GM23338 (cell line): ENCODE data around the gene GPC6.

ENCODE experiments used
- EZH2phosphoT487 ChIP-seq: fragments of 200-600 bp; sonication (generic); IDR thresholded peaks from one replicate; pipeline ENCODE4 v1.8.1; 2018; ENCODE audit warnings: antibody characterized with exemption; ENCODE audit not compliant: unreplicated experiment
- TF ChIP-seq, protein P1 (sequence below), 2 experiments: fragments of 200-600 bp in 1 of 2; sonication (generic) in 1 of 2; conservative IDR thresholded peaks; 2 replicates each; pipeline versions ENCODE4 v1.5.1 to v1.6.1; 2016 to 2017; ENCODE audit warnings: antibody characterized with exemption in 2 of 2, low read depth in 2 of 2, mild to moderate bottlenecking in 2 of 2, moderate library complexity in 1 of 2

DNA sequence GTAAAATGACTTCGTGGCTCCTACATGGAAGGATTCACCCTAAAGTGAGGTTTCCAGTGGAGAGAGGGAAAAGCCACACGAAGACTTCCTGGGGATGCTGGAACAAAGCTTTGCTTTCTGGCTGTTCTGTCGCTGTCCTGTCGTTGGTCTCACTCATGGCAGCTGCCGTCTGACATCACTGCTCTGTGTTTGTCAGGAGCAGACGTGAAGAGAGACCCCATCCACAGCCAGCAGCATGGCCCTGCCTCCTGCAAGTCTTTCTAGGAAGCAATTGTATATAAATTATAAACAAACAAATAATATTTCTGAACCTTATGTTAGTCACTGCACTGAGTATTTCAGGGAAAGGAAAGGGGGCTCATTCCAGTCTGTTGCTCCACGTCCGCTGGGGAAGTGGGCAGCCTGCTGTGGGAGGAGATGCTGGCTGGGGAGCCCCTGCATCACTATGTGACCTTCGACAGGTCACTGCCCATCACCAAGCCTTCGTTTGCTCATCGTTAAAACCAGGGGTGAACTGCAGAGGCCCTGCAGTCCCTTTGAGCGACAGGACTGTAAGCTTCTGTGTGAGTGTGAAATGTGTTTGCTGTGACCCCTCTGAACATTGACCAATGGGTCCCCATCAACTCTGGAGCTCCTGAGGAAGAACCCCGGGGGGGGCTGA lies 1101.9 kb downstream of the GPC6 start:
- TF ChIP-seq, protein P1, sequence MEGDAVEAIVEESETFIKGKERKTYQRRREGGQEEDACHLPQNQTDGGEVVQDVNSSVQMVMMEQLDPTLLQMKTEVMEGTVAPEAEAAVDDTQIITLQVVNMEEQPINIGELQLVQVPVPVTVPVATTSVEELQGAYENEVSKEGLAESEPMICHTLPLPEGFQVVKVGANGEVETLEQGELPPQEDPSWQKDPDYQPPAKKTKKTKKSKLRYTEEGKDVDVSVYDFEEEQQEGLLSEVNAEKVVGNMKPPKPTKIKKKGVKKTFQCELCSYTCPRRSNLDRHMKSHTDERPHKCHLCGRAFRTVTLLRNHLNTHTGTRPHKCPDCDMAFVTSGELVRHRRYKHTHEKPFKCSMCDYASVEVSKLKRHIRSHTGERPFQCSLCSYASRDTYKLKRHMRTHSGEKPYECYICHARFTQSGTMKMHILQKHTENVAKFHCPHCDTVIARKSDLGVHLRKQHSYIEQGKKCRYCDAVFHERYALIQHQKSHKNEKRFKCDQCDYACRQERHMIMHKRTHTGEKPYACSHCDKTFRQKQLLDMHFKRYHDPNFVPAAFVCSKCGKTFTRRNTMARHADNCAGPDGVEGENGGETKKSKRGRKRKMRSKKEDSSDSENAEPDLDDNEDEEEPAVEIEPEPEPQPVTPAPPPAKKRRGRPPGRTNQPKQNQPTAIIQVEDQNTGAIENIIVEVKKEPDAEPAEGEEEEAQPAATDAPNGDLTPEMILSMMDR (conservative IDR thresholded peaks at IDR 0.05; ENCODE audit: low read depth in 2 of 2) = no peak
- TF ChIP-seq EZH2phosphoT487 = no peak
